Measurements from ENCODE around the gene TRIM14.

- TF ChIP-seq, protein P1, sequence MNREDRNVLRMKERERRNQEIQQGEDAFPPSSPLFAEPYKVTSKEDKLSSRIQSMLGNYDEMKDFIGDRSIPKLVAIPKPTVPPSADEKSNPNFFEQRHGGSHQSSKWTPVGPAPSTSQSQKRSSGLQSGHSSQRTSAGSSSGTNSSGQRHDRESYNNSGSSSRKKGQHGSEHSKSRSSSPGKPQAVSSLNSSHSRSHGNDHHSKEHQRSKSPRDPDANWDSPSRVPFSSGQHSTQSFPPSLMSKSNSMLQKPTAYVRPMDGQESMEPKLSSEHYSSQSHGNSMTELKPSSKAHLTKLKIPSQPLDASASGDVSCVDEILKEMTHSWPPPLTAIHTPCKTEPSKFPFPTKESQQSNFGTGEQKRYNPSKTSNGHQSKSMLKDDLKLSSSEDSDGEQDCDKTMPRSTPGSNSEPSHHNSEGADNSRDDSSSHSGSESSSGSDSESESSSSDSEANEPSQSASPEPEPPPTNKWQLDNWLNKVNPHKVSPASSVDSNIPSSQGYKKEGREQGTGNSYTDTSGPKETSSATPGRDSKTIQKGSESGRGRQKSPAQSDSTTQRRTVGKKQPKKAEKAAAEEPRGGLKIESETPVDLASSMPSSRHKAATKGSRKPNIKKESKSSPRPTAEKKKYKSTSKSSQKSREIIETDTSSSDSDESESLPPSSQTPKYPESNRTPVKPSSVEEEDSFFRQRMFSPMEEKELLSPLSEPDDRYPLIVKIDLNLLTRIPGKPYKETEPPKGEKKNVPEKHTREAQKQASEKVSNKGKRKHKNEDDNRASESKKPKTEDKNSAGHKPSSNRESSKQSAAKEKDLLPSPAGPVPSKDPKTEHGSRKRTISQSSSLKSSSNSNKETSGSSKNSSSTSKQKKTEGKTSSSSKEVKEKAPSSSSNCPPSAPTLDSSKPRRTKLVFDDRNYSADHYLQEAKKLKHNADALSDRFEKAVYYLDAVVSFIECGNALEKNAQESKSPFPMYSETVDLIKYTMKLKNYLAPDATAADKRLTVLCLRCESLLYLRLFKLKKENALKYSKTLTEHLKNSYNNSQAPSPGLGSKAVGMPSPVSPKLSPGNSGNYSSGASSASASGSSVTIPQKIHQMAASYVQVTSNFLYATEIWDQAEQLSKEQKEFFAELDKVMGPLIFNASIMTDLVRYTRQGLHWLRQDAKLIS (CRISPR knock-in tag; IDR thresholded peaks at IDR 0.05; ENCODE audit: borderline replicate concordance), result no peak
- TF ChIP-seq, protein P2, sequence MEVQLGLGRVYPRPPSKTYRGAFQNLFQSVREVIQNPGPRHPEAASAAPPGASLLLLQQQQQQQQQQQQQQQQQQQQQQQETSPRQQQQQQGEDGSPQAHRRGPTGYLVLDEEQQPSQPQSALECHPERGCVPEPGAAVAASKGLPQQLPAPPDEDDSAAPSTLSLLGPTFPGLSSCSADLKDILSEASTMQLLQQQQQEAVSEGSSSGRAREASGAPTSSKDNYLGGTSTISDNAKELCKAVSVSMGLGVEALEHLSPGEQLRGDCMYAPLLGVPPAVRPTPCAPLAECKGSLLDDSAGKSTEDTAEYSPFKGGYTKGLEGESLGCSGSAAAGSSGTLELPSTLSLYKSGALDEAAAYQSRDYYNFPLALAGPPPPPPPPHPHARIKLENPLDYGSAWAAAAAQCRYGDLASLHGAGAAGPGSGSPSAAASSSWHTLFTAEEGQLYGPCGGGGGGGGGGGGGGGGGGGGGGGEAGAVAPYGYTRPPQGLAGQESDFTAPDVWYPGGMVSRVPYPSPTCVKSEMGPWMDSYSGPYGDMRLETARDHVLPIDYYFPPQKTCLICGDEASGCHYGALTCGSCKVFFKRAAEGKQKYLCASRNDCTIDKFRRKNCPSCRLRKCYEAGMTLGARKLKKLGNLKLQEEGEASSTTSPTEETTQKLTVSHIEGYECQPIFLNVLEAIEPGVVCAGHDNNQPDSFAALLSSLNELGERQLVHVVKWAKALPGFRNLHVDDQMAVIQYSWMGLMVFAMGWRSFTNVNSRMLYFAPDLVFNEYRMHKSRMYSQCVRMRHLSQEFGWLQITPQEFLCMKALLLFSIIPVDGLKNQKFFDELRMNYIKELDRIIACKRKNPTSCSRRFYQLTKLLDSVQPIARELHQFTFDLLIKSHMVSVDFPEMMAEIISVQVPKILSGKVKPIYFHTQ (CRISPR knock-in tag; IDR thresholded peaks at IDR 0.05), result no peak
- TF ChIP-seq, protein P3, sequence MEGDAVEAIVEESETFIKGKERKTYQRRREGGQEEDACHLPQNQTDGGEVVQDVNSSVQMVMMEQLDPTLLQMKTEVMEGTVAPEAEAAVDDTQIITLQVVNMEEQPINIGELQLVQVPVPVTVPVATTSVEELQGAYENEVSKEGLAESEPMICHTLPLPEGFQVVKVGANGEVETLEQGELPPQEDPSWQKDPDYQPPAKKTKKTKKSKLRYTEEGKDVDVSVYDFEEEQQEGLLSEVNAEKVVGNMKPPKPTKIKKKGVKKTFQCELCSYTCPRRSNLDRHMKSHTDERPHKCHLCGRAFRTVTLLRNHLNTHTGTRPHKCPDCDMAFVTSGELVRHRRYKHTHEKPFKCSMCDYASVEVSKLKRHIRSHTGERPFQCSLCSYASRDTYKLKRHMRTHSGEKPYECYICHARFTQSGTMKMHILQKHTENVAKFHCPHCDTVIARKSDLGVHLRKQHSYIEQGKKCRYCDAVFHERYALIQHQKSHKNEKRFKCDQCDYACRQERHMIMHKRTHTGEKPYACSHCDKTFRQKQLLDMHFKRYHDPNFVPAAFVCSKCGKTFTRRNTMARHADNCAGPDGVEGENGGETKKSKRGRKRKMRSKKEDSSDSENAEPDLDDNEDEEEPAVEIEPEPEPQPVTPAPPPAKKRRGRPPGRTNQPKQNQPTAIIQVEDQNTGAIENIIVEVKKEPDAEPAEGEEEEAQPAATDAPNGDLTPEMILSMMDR (IDR thresholded peaks at IDR 0.05), result no peak
- TF ChIP-seq, protein P4, sequence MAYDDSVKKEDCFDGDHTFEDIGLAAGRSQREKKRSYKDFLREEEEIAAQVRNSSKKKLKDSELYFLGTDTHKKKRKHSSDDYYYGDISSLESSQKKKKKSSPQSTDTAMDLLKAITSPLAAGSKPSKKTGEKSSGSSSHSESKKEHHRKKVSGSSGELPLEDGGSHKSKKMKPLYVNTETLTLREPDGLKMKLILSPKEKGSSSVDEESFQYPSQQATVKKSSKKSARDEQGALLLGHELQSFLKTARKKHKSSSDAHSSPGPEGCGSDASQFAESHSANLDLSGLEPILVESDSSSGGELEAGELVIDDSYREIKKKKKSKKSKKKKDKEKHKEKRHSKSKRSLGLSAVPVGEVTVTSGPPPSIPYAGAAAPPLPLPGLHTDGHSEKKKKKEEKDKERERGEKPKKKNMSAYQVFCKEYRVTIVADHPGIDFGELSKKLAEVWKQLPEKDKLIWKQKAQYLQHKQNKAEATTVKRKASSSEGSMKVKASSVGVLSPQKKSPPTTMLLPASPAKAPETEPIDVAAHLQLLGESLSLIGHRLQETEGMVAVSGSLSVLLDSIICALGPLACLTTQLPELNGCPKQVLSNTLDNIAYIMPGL (CRISPR knock-in tag; IDR thresholded peaks at IDR 0.05), result no peak
- TF ChIP-seq FOXK1 (CRISPR knock-in tag; IDR thresholded peaks at IDR 0.05) (no peak), ATF6 (CRISPR knock-in tag; IDR thresholded peaks at IDR 0.05) (no peak), NFE2L1 (CRISPR knock-in tag; IDR thresholded peaks at IDR 0.05) (no peak), NFYB (CRISPR knock-in tag; conservative IDR thresholded peaks at IDR 0.05; ENCODE audit: low read depth) (no peak), ETV6 (CRISPR knock-in tag; IDR thresholded peaks at IDR 0.05) (no peak)
- TF ChIP-seq, protein P5, sequence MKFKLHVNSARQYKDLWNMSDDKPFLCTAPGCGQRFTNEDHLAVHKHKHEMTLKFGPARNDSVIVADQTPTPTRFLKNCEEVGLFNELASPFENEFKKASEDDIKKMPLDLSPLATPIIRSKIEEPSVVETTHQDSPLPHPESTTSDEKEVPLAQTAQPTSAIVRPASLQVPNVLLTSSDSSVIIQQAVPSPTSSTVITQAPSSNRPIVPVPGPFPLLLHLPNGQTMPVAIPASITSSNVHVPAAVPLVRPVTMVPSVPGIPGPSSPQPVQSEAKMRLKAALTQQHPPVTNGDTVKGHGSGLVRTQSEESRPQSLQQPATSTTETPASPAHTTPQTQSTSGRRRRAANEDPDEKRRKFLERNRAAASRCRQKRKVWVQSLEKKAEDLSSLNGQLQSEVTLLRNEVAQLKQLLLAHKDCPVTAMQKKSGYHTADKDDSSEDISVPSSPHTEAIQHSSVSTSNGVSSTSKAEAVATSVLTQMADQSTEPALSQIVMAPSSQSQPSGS (CRISPR knock-in tag; IDR thresholded peaks at IDR 0.05; ENCODE audit: borderline replicate concordance, low read depth), result no peak
Measured at GRCh38 chr9:98121058-98121457, 2.0 kb upstream of the TRIM14 start.

Measured in WTC11 (cell line).